Measurements from ENCODE around the gene TIMELESS.
A peak's percentile ranks its signal among the peaks of the same experiment; 100 is the strongest.
"Not testable (repeated sequence)": the region's sequence is repeated elsewhere in the genome, so short reads cannot be mapped to it uniquely, and the experiment has no call there.

Gene TIMELESS, protein sequence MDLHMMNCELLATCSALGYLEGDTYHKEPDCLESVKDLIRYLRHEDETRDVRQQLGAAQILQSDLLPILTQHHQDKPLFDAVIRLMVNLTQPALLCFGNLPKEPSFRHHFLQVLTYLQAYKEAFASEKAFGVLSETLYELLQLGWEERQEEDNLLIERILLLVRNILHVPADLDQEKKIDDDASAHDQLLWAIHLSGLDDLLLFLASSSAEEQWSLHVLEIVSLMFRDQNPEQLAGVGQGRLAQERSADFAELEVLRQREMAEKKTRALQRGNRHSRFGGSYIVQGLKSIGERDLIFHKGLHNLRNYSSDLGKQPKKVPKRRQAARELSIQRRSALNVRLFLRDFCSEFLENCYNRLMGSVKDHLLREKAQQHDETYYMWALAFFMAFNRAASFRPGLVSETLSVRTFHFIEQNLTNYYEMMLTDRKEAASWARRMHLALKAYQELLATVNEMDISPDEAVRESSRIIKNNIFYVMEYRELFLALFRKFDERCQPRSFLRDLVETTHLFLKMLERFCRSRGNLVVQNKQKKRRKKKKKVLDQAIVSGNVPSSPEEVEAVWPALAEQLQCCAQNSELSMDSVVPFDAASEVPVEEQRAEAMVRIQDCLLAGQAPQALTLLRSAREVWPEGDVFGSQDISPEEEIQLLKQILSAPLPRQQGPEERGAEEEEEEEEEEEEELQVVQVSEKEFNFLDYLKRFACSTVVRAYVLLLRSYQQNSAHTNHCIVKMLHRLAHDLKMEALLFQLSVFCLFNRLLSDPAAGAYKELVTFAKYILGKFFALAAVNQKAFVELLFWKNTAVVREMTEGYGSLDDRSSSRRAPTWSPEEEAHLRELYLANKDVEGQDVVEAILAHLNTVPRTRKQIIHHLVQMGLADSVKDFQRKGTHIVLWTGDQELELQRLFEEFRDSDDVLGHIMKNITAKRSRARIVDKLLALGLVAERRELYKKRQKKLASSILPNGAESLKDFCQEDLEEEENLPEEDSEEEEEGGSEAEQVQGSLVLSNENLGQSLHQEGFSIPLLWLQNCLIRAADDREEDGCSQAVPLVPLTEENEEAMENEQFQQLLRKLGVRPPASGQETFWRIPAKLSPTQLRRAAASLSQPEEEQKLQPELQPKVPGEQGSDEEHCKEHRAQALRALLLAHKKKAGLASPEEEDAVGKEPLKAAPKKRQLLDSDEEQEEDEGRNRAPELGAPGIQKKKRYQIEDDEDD

DNA sequence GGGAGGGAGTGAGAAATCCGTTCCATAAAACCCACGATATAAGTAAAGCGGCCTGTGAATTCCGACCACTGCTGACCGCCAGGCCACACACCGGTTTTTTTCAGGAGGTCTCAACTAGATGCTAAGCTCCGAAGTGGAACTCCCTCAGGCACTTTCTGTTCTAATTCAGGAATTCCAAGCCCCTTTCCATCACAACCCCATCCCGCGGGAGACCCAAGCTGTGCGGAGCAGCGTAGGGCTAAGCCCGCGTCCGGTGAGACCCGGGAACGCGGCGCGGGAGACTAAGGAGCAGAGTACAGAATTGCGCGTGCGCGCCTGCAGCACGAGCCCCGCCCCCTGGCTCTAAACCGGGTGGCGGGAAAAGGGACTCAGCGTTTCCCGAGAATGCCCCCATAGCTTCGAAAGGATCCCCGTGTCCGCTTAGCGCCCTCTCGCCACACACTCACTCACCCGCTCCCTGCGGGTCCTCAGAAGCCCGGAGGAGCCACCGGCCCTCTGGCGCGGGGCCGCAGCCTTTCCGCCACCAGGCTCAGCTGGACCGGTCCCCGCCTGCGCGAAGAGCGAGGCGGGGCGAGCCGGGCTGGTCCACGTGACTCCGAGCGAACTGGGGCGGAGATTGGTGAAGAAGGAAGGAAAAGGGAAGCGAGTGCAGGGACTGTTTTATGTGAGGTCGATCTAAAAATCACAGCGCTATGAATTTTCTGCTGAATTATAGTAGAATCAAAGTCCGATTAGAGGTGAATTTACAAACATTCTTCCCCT, at the start of gene TIMELESS:
Gene TIMELESS (minus strand): TSS at position 567 of the 762 bp plus-strand sequence. CDS start 15,256 bp downstream, outside the sequence.
- DNase-seq, result peak; percentile 84

DNA sequence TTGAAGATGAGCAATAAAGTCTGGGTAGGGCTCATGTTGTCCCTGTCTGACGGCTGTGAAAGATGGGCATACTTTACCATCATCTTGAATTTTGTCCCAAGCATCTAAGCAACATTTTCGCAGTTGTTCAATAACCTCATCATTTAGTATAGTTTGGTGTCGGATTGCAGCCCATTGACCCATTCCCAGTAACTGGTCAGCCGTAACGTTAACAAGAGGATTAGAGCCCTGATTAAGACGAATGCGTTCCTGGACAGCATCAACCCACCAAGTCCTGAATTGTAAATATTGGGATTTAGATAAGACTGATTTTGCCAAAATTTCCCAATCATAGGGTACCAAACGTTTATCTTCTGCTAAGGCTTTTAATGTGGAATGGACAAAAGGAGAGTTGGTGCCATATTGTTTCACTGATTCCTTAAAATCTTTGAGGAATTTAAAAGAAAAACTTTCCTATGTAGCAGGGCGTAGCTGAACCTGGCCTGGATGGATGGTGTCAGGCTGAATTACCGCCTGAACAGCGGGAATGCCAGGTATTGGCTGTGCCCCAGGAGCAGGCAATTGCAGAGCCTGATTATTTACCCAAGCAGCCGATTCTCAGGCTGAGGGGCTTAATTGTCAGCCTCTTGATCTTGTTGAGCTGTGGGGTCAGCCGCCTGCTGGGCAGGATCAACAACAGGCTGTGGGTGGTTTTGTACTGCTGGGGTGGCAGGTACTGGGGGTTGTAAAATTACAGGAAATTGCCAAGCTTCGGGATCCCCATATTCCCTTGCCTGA, 49.1 kb upstream of the TIMELESS start:
- DNase-seq, result not testable (repeated sequence)

DNA sequence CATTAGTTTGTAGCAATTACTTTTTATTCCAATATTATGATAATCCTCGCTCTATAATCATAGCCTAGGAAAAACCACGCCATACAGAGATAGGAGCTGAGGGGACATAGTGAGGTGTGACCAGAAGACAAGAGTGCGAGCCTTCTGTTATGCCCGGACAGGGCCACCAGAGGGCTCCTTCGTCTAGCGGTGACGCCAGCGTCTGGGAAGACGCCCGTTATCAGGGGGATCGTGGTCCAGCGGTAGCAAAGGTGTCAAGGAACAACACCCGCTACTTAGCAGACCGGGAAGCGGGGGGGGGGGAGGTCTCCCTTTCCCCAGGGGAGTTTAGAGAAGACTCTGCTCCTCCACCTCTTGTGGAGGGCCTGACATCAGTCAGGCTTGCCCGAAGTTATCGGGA, 47.5 kb upstream of the TIMELESS start:
- DNase-seq, result peak; percentile 22 to 63

DNA sequence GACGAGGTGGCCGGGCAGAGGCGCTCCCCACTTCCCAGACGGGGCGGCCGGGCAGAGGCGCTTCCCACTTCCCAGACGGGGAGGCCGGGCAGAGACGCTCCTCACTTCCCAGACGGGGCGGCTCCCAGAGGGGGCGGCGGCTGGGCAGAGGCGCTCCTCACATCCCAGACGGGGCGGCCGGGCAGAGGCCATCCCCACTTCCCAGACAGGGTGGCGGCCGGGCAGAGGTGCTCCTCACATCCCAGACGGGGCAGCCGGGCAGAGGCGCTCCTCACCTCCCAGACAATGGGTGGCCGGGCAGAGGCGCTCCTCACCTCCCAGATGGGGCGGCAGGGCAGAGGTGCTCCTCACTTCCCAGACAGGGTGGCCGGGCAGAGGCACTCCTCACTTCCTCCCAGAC, 45.3 kb upstream of the TIMELESS start:
- not testable (repeated sequence) for DNase-seq

DNA sequence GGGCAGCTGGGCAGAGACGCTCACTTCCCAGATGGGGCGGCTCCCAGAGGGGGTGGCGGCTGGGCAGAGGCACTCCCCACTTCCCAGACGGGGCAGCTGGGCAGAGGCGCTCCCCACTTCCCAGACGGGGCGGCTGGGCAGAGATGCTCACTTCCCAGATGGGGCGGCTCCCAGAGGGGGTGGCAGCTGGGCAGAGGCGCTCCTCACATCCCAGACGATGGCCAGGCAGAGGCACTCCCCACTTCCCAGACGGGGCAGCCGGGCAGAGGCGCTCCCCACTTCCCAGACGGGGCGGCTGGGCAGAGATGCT, 44.8 kb upstream of the TIMELESS start:
- DNase-seq, result not testable (repeated sequence)

DNA sequence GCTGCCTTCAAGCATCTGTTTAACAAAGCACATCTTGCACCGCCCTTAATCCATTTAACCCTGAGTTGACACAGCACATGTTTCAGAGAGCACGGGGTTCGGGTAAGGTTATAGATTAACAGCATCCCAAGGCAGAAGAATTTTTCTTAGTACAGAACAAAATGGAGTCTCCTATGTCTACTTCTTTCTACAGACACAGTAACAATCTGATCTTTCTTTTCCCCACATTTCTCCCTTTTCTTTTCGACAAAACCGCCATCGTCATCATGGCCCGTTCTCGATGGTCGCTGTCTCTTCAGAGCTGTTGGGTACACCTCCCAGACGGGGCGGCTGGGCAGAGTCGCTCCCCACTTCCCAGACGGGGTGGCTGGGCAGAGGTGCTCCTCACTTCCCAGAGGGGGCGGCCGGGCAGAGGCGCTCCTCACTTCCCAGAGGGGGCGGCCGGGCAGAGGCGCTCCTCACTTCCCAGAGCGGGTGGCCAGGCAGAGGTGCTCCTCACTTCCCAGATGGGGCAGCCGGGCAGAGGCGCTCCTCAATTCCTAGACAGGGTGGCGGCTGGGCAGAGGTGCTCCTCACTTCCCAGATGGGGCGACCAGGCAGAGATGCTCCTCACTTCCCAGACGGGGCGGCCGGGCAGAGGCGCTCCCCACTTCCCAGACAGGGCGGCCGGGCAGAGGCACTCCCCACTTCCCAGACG, 44.3 kb upstream of the TIMELESS start:
- not testable (repeated sequence) for DNase-seq

DNA sequence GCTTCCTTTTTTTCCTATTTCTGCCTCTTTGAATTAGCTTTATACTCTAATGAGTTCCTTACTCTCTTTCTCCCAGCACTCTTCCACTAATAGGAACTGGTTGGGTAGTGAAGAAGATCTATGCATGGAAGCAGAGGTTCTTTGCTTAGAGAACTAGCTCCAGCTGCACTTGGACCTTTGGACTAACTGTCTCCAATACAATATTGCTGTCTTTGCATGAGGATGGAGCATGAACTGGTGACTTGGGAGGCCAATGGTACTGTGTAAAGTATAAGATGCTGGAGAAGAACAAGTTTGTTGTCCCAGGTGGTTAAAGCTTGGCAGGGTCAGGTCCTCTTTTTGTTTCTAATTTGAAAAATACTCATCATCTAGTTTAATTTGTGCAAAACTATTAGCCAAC, 41.1 kb upstream of the TIMELESS start:
- no peak for DNase-seq

DNA sequence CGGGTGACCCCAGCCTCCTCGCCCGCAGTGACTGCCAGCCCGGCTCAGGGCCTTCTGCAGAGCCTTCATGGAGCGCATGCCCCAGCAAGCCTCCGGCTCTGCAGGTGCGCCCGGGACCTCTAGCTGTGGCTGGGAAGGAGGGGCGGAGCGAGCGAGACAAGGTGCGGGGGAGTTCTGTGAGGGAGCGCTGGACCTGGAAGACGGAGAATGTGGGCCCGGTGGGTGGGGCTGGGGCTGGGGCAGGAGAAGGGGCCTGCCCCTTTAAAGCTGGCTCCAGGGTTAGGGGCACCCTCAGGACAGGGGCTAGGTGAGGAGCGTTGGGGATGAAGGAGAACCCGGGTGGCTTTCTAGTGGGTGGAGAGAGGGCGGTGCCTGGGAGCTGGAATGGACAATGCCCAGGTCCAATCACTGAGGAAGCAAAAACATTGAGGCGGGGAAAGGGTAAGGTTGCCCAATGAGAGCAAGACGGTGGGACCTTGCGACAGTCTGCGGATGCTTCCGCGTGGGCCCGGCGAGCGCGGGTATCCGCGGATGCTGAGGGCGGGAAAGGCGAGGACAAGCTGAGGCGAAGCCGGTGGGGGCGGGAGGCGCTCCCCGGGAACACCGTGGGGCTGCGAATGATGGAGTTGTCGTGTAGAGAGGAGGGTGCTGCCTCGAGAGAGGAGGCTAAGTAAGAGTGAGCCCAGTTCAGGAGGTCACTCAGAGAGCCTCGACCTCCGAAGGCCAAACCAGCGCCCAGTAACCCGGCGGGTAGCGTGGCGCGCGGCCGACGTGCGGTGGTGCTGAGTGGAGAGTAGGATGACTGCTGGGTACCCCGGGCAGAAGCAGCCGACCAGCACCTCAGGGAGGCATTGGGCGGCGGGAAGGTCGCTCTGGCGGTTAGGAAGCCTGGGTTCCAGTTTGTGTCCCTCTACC, 39.1 kb upstream of the TIMELESS start, which contains the start of gene GLS2:
Gene GLS2 (minus strand): TSS at position 121 of the 915 bp plus-strand sequence. CDS start 43 bp downstream, at position 78.
- DNase-seq, result peak; percentile 81 to 86

DNA sequence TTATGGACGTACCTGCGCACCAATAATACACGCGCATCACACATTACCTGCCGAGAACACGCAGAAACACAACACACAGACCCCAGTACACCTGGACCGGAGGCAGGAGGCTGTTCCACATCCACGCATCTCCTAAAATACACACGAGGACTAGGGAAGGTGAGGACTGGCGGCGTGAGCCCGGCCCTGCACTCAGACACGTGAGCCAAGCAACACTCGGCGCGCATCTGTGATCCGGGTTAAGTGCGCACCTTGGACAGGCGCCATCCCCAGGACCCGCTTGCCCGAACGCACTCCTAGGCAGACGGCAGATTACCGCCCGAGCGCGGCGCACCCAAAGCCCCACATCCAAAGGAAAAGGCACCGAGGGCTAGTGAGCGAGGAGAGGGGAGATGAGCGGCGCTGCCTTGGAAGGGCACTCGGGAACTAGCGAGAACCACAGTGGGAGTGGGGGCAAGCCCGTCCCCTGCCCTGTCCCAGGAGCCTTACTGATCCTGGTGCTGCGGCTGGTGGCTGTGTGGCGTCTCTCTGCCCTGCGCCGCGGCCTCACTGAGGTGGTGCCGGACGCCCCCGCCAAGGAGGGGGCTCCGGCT, 38.3 kb upstream of the TIMELESS start:
- DNase-seq, result no peak

DNA sequence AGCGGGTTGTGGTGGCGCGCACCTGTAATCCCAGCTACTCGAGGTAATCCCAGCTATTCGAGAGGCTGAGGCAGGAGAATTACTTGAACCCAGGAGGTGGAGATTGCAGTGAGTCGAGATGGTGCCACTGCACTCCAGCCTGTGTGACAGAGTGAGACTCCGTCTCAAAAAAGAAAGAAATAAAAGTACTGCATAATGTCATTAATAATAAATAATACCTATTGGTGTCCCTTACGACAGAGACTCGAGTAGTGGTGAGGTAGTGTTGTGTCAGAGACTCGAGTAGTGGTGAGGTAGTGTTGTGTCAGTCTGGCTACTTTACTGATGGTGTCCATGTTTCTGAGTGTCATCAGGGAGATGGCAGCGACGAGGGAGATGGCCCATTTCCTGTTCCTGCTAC, 37.5 kb upstream of the TIMELESS start:
- DNase-seq, result no peak

DNA sequence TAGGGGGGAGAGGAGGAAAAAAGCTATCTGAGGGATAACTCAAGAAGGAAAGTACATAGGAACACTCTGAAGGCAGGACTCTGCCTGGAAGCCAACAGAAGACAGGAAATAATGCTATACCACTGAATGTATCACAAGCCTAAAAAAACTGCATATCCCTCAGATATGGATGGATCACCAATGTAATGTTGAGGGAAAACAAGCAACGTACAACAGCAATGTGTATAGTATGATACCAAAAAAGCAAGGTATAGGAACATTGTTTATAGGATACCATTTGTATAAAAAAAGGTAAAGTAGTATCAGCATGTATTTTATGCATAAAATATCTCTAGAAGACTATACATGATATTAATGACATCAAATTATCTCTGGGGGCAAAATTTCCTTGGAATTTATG, 35.3 kb upstream of the TIMELESS start:
- DNase-seq, result no peak

DNA sequence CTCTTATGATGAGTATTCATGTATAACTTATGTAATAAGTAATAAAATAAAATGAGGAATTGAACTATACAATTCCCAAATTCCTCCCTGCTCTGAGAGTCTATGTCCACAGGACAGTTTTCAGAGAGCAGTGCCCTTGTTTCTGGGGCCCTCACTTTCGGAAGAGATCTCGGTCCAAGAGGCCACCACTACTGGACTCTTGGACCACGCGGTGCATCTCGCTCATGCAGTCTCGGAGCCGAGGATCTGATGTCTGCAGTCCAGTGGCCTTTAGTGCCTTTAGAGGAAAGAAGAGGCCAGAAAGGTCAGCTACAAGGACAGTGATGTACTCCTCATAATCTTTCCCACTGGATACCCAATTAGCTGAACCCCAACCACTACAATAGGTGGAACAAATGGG, 30.4 kb upstream of the TIMELESS start:
- DNase-seq, result no peak

DNA sequence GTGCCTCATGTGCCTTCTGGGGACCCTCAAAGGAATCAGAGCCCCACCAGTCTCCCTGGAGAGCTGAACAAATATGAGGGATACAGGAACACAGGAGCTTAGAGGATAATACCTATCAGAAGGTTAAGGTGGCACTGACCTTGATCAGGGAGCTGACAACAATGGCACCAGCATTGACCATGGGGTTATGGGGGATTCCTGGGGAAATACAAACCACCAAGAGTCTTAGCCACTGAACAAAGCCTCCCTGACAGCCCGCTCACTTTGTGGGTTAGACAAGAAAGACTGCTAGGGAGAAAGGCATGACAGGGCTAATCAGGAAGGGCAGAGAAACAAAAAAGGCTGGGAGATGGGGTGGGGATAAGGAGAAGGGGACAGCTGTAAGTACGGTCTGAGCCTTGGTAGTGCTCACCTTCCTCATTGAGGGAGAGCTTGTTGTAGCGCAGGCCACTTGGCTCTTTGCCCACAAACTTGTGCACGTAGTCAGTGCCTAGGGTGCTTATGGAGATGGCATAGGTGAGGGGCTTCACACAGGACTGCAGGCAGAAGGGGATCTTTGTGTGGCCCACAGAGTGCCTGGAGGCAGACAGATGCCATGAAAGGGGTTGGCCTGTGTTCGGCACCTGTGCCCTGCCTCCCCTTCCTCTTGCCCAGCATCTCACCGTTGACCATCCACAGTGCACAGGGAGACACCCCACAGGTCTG, 28.4 kb upstream of the TIMELESS start:
- DNase-seq, result no peak

DNA sequence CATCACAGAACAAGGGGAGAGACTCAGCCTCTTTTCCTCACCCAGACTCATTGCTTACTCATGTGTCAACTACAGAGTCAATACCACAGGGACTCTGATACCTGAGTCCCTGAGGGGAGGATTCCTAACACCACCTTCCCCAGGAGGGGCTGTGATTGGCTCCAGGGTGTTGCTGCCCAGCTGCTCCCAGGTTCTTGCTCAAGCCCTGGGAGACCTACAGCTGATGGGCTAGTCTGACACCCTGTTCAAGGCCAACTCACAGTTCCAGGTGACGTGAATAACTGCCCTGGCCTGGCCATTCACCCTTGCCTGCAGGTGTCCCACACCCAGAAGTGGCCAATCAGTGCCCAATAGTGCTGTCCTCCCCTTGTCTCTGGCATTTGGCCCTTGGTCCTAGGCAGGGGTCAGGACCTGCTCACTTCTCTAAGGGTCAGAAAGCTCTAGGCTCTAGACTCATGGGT, 27.8 kb upstream of the TIMELESS start:
- DNase-seq, result no peak

DNA sequence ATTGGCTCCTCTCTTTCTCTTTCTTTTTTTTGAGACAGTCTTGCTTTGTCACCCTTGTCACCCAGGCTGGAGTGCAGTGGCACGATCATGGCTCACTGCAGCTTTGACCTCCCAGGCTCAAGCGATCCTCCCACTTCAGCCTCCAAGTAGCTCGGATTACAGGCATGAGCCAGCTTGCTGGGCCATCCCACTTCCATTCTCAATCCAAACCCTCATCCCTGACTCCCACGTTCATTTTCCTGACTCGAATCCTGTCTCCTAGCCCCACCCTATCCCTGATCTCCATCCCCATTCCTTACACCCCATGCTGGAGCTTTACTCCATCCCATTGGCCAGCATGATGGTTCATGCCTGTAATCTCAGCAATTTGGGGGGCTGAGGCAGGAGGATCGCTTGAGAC, 26.9 kb upstream of the TIMELESS start:
- DNase-seq, result no peak

DNA sequence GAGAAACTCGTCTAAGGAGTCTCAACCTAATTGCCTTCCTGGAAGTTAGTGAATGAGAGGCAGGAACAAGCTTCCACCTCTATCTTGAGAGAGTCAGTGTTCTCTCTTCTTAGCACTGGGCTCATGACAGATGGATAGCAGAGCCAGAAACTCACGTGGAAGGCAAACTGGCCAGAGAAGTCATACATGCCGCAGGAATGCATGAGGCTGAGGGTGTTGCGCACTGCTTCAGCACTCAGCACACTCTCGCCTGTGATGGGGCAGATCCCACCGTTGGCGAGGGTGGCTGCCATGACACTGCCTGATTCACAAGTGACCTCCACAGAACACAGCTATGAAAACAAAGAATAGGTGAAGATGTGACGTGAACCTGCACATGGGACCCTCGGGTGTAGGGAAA, 25.2 kb upstream of the TIMELESS start:
- no peak for DNase-seq

DNA sequence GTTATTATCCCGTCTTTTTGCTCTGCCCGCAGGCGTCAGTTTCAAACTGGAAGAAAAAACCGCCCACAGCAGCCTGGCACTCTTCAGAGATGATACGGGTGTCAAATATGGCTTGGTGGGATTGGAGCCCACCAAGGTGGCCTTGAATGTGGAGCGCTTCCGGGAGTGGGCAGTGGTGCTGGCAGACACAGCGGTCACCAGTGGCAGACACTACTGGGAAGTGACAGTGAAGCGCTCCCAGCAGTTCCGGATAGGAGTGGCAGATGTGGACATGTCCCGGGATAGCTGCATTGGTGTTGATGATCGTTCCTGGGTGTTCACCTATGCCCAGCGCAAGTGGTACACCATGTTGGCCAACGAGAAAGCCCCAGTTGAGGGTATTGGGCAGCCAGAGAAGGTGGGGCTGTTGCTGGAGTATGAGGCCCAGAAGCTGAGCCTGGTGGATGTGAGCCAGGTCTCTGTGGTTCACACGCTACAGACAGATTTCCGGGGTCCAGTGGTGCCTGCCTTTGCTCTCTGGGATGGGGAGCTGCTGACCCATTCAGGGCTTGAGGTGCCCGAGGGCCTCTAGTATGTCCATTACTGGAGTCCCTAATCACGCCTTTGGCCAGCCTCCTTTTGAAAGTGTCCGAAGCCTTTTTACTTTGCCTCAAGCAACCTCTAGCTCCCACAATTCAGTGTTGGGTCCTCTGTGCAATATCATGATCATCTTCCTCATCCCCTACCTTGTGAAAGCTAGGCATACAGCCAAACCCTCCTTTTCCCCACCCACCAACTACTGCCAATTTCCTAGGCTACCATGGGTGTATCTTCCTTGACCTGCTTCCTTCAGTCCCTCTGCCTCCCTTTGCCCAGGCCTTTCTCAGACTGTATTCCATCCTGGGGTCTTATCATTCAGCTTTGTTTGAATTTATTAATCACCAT, 20.0 kb upstream of the TIMELESS start:
- peak in 1 of 2 donors; percentile 5 for DNase-seq

Data from CD4-positive, alpha-beta T cell treated with Interleukin-4 for 1 hour (primary cell).